ENCODE measurements around the gene ZNF827. TPM values are rescaled to one million over a fixed set of nuclear protein-coding genes. Genes with fewer than 3 reads are reported as not detected.

Gene ZNF827
- total and polyA plus RNA-seq, 9 of the 15 experiments (the other 6 are each of a cell fraction or from before 2014, with no cell fraction given) = 0.07 to 0.40 TPM; not detected in 7

GRCh38 chr4:145822581-145822980 is 116.0 kb downstream of the ZNF827 start:
- FAIRE-seq = no peak
- WGBS (ENCODE audit: insufficient coverage, low coverage, missing lambda C conversion rate) = 0% methylated on average over 3 of the region's 4 CpGs
- H3K27ac ChIP-seq (ENCODE audit: extremely low read depth, low read depth, low read length) = no peak overlapping the region
- in situ Hi-C loops (cut with MboI) (no loop called here), intact Hi-C loops (cut with micrococcal nuclease) (loop anchor here (5.0 kb wide), 1 partner anchor 455 kb away; no protein-coding TSS in a partner anchor)
- H3K4me1 ChIP-seq (replicated peaks in 1 of 2; ENCODE audit: control insufficient read depth in 2 of 2, insufficient read depth in 2 of 2, low read length in 2 of 2) = no peaks in the 10 kb centered on the region
- ChIA-PET CTCF (ENCODE audit: low intra/inter-chr PET ratio) (no interaction called here), POLR2A (no interaction called here)
- no peak overlapping the region for H3K9ac ChIP-seq (ENCODE audit: insufficient read depth in 1 of 2, low read depth in 2 of 2, low read length in 2 of 2)
- no peak overlapping the region for H3K4me3 ChIP-seq
- H2AFZ ChIP-seq (ENCODE audit: low read depth, low read length) = no peak overlapping the region
- peaks cover 4 to 21% of the 10 kb centered on the region in 2 experiments; a peak in 4 of 5 replicates for H3K27me3 ChIP-seq (ENCODE audit: control insufficient read depth in 2 of 2, insufficient read depth in 2 of 2, low read length in 2 of 2)
- no peak overlapping the region for H3K4me2 ChIP-seq (ENCODE audit: insufficient read depth, low read length)
- no peaks in the 10 kb centered on the region for H3K36me3 ChIP-seq (ENCODE audit: control insufficient read depth, insufficient read depth, low read length)
- BruUV-seq (replicated peaks) = no TSS peak
- H3K9me3 ChIP-seq (replicated peaks; ENCODE audit: control insufficient read depth, insufficient read depth, low read depth, low read length) = no peaks in the 10 kb centered on the region
- H3K79me2 ChIP-seq (ENCODE audit: control insufficient read depth, insufficient read depth, low read length) = no peaks in the 10 kb centered on the region
- ATAC-seq = no peak
- no peak for DNase-seq (ENCODE audit: extremely low read depth in 1 of 4, low spot score in 3 of 4)
- H3K9me1 ChIP-seq (ENCODE audit: control insufficient read depth, insufficient read depth, low read length) = no peaks in the 10 kb centered on the region
- H4K20me1 ChIP-seq (replicated peaks; ENCODE audit: control insufficient read depth, insufficient read depth, low read length) = no peaks in the 10 kb centered on the region
- TF ChIP-seq ADNP (tag; IDR thresholded peaks at IDR 0.05) (no peak), TGIF2 (CRISPR knock-in tag; IDR thresholded peaks at IDR 0.05) (no peak), TAF7 (tag; IDR thresholded peaks at IDR 0.05) (no peak), ARID4B (CRISPR knock-in tag; IDR thresholded peaks at IDR 0.05) (no peak), CBX2 (IDR thresholded peaks at IDR 0.05; ENCODE audit: insufficient read depth, low read length, poor library complexity, severe bottlenecking) (no peak), ZNF551 (CRISPR knock-in tag; IDR thresholded peaks at IDR 0.05) (no peak), ID3 (CRISPR knock-in tag; IDR thresholded peaks at IDR 0.05) (no peak), ID3 (tag; IDR thresholded peaks at IDR 0.05) (no peak)
- TF ChIP-seq, protein P1, sequence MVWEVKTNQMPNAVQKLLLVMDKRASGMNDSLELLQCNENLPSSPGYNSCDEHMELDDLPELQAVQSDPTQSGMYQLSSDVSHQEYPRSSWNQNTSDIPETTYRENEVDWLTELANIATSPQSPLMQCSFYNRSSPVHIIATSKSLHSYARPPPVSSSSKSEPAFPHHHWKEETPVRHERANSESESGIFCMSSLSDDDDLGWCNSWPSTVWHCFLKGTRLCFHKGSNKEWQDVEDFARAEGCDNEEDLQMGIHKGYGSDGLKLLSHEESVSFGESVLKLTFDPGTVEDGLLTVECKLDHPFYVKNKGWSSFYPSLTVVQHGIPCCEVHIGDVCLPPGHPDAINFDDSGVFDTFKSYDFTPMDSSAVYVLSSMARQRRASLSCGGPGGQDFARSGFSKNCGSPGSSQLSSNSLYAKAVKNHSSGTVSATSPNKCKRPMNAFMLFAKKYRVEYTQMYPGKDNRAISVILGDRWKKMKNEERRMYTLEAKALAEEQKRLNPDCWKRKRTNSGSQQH (CRISPR knock-in tag; IDR thresholded peaks at IDR 0.05) = no peak
- TF ChIP-seq, protein P2, sequence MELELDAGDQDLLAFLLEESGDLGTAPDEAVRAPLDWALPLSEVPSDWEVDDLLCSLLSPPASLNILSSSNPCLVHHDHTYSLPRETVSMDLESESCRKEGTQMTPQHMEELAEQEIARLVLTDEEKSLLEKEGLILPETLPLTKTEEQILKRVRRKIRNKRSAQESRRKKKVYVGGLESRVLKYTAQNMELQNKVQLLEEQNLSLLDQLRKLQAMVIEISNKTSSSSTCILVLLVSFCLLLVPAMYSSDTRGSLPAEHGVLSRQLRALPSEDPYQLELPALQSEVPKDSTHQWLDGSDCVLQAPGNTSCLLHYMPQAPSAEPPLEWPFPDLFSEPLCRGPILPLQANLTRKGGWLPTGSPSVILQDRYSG (tag; conservative IDR thresholded peaks at IDR 0.05; ENCODE audit: low read depth) = no peak
- TF ChIP-seq, protein P3, sequence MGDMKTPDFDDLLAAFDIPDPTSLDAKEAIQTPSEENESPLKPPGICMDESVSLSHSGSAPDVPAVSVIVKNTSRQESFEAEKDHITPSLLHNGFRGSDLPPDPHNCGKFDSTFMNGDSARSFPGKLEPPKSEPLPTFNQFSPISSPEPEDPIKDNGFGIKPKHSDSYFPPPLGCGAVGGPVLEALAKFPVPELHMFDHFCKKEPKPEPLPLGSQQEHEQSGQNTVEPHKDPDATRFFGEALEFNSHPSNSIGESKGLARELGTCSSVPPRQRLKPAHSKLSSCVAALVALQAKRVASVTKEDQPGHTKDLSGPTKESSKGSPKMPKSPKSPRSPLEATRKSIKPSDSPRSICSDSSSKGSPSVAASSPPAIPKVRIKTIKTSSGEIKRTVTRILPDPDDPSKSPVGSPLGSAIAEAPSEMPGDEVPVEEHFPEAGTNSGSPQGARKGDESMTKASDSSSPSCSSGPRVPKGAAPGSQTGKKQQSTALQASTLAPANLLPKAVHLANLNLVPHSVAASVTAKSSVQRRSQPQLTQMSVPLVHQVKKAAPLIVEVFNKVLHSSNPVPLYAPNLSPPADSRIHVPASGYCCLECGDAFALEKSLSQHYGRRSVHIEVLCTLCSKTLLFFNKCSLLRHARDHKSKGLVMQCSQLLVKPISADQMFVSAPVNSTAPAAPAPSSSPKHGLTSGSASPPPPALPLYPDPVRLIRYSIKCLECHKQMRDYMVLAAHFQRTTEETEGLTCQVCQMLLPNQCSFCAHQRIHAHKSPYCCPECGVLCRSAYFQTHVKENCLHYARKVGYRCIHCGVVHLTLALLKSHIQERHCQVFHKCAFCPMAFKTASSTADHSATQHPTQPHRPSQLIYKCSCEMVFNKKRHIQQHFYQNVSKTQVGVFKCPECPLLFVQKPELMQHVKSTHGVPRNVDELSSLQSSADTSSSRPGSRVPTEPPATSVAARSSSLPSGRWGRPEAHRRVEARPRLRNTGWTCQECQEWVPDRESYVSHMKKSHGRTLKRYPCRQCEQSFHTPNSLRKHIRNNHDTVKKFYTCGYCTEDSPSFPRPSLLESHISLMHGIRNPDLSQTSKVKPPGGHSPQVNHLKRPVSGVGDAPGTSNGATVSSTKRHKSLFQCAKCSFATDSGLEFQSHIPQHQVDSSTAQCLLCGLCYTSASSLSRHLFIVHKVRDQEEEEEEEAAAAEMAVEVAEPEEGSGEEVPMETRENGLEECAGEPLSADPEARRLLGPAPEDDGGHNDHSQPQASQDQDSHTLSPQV (IDR thresholded peaks at IDR 0.05) = no peak

Measured in K562 (cell line).